ENCODE data around the gene SNED1. TPM values are rescaled to one million over a fixed set of nuclear protein-coding genes. Genes with fewer than 3 reads are reported as not detected.

SNED1 gene
- total RNA-seq, 1 experiment from 2014 or later, result 3.2 TPM

- POLR2A ChIA-PET, result no interaction called here
- CTCF ChIA-PET, result no interaction called here
- ATAC-seq (no peak), DNase-seq (ENCODE audit: low spot score) (no peak)
- TF ChIP-seq, protein P1, sequence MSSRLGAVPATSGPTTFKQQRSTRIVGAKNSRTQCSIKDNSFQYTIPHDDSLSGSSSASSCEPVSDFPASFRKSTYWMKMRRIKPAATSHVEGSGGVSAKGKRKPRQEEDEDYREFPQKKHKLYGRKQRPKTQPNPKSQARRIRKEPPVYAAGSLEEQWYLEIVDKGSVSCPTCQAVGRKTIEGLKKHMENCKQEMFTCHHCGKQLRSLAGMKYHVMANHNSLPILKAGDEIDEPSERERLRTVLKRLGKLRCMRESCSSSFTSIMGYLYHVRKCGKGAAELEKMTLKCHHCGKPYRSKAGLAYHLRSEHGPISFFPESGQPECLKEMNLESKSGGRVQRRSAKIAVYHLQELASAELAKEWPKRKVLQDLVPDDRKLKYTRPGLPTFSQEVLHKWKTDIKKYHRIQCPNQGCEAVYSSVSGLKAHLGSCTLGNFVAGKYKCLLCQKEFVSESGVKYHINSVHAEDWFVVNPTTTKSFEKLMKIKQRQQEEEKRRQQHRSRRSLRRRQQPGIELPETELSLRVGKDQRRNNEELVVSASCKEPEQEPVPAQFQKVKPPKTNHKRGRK (CRISPR knock-in tag; IDR thresholded peaks at IDR 0.05; ENCODE audit: borderline replicate concordance), result no peak
- no peak for TF ChIP-seq CREM (CRISPR knock-in tag; IDR thresholded peaks at IDR 0.05)
- TF ChIP-seq SP1 (CRISPR knock-in tag; conservative IDR thresholded peaks at IDR 0.05), result no peak
- TF ChIP-seq ZNF396 (CRISPR knock-in tag; IDR thresholded peaks at IDR 0.05; ENCODE audit: borderline replicate concordance), result no peak
- no peak for TF ChIP-seq STAT6 (CRISPR knock-in tag; conservative IDR thresholded peaks at IDR 0.05; ENCODE audit: low read depth)
- 0 out of 2 replicates have a peak, but pooled peaks have one; percentile 32 for TF ChIP-seq RELA (CRISPR knock-in tag; IDR thresholded peaks at IDR 0.05; ENCODE audit: borderline replicate concordance)
- peak; percentile 57; the same call in 1 of the 2 replicates for TF ChIP-seq GABPB1 (CRISPR knock-in tag; IDR thresholded peaks at IDR 0.05)
- TF ChIP-seq ATF2 (CRISPR knock-in tag; IDR thresholded peaks at IDR 0.05; ENCODE audit: borderline replicate concordance, low read depth), result no peak
- TF ChIP-seq, protein P2, sequence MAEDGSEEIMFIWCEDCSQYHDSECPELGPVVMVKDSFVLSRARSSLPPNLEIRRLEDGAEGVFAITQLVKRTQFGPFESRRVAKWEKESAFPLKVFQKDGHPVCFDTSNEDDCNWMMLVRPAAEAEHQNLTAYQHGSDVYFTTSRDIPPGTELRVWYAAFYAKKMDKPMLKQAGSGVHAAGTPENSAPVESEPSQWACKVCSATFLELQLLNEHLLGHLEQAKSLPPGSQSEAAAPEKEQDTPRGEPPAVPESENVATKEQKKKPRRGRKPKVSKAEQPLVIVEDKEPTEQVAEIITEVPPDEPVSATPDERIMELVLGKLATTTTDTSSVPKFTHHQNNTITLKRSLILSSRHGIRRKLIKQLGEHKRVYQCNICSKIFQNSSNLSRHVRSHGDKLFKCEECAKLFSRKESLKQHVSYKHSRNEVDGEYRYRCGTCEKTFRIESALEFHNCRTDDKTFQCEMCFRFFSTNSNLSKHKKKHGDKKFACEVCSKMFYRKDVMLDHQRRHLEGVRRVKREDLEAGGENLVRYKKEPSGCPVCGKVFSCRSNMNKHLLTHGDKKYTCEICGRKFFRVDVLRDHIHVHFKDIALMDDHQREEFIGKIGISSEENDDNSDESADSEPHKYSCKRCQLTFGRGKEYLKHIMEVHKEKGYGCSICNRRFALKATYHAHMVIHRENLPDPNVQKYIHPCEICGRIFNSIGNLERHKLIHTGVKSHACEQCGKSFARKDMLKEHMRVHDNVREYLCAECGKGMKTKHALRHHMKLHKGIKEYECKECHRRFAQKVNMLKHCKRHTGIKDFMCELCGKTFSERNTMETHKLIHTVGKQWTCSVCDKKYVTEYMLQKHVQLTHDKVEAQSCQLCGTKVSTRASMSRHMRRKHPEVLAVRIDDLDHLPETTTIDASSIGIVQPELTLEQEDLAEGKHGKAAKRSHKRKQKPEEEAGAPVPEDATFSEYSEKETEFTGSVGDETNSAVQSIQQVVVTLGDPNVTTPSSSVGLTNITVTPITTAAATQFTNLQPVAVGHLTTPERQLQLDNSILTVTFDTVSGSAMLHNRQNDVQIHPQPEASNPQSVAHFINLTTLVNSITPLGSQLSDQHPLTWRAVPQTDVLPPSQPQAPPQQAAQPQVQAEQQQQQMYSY (CRISPR knock-in tag; IDR thresholded peaks at IDR 0.05), result no peak
- TF ChIP-seq ZNF138 (CRISPR knock-in tag; conservative IDR thresholded peaks at IDR 0.05), result no peak
- no peak for TF ChIP-seq ATF3 (CRISPR knock-in tag; conservative IDR thresholded peaks at IDR 0.05)
- no peak for TF ChIP-seq AFF4 (CRISPR knock-in tag; IDR thresholded peaks at IDR 0.05; ENCODE audit: borderline replicate concordance)
- TF ChIP-seq RORB (CRISPR knock-in tag; IDR thresholded peaks at IDR 0.05), result no peak
- no peak for TF ChIP-seq IRF1 (CRISPR knock-in tag; IDR thresholded peaks at IDR 0.05)
- peaks cover 5% of the 10 kb centered on the region; the same call in 1 of the 2 replicates for H3K4me1 Mint-ChIP-seq
- H3K36me3 Mint-ChIP-seq, result no peaks in the 10 kb centered on the region
- H3K4me3 Mint-ChIP-seq, result no peak overlapping the region
- H3K9me3 Mint-ChIP-seq, result no peaks in the 10 kb centered on the region
- H3K27me3 Mint-ChIP-seq (ENCODE audit: low read depth), result no peaks in the 10 kb centered on the region
- H3K27ac Mint-ChIP-seq, result no peak overlapping the region
Measured at GRCh38 chr2:240960309-240960970, 38.0 kb upstream of the SNED1 start.
